Mucosa of descending colon (tissue), 3 donors: ENCODE results near the gene NXNL2. TPM values are rescaled to one million over a fixed set of nuclear protein-coding genes. Genes with fewer than 3 reads are reported as not detected.

Experiments used
- ATAC-seq: fragments of 200-7000 bp; cut with Tn5 transposase; one replicate; pipeline ENCODE4 v1.9.1; 2020; ENCODE audit warnings: mild to moderate bottlenecking, moderate library complexity
- DNase-seq, 3 donors: peaks; one replicate each; pipeline ENCODE4 v3.0.0-alpha.2; 2020
- H3K36me3 ChIP-seq: fragments of 200-600 bp; one replicate; pipeline ENCODE4 v1.8.0; 2021; ENCODE audit warnings: low read depth, mild to moderate bottlenecking
- H3K4me1 ChIP-seq: fragments of 200-600 bp; one replicate; pipeline ENCODE4 v1.8.0; 2021; ENCODE audit warnings: low read depth, mild to moderate bottlenecking
- H3K4me3 ChIP-seq: fragments of 200-600 bp; one replicate; pipeline ENCODE4 v1.8.0; 2021; ENCODE audit warnings: mild to moderate bottlenecking
- H3K9me3 ChIP-seq: fragments of 200-600 bp; one replicate; pipeline ENCODE4 v1.8.0; 2021; ENCODE audit warnings: mild to moderate bottlenecking
- CTCF ChIP-seq: fragments of 200-600 bp; IDR thresholded peaks from one replicate; pipeline ENCODE4 v1.8.0; 2022; ENCODE audit warnings: antibody characterized with exemption, mild to moderate bottlenecking
- intact Hi-C, 2 donors: fragments of 100-400 bp; cut with DNase I in 1 of 2; cut with micrococcal nuclease in 1 of 2; formaldehyde crosslinking; loops; one replicate each; pipeline versions ENCODE4 v1.11.0 to v1.11.1; 2022; cut with DNase I, micrococcal nuclease
- total RNA-seq, 3 donors: library from RNA; stranded (reverse); fragmentation: NEBNext Ultra II Directional in 2 of 3; extraction: Animal tissue kit (Norgen Biotek cat#: 25700) in 2 of 3; gene quantifications; one replicate each; pipeline versions ENCODE4 v1.2.1 to v1.2.4, GENCODE V29; 2021 to 2023
- donor health status: DM: no; HTN: no; CAD: no; lungs with moderate emphysema.
- donor health status: DM: no; HTN: no; CAD: no.
- donor health status: DM: no; HTN: yes; CAD: no.

The NXNL2 gene
- total RNA-seq, 3 donors from 2014 or later = not detected

- no peak for ATAC-seq
- no peak for TF ChIP-seq CTCF
- DNase-seq = no peak
- Histone ChIP-seq H3K36me3 (no peaks in the 10 kb centered on the region), H3K4me1 (no peaks in the 10 kb centered on the region), H3K4me3 (no peak overlapping the region), H3K9me3 (no peaks in the 10 kb centered on the region)
- intact Hi-C loops = no loop called here
Observed at GRCh38 chr9:88574953-88575352, 40.0 kb downstream of the NXNL2 start.

GRCh38 chr9:88577256-88578120, 42.5 kb downstream of the NXNL2 start:
- intact Hi-C loops = no loop called here
- TF ChIP-seq CTCF = no peak
- ATAC-seq = no peak

GRCh38 chr9:88578121-88579049, 43.4 kb downstream of the NXNL2 start:
- no peaks in the 10 kb centered on the region for H3K9me3 ChIP-seq
- intact Hi-C loops = no loop called here
- H3K36me3 ChIP-seq = no peaks in the 10 kb centered on the region
- DNase-seq (peak; percentile 79 to 91 (median 89)), ATAC-seq (peak; percentile 98)
- no peak overlapping the region for H3K4me3 ChIP-seq
- peak; percentile 91 for TF ChIP-seq CTCF
- no peaks in the 10 kb centered on the region for H3K4me1 ChIP-seq

More at GRCh38 chr9:88577256-88578120, 42.5 kb downstream of the NXNL2 start:
- H3K4me3 ChIP-seq = no peak overlapping the region
- no peaks in the 10 kb centered on the region for H3K4me1 ChIP-seq
- H3K9me3 ChIP-seq = no peaks in the 10 kb centered on the region
- no peak for DNase-seq
- no peaks in the 10 kb centered on the region for H3K36me3 ChIP-seq

- ATAC-seq (no peak), DNase-seq (no peak)
- Histone ChIP-seq H3K36me3 (no peaks in the 10 kb centered on the region), H3K9me3 (no peaks in the 10 kb centered on the region), H3K4me1 (no peaks in the 10 kb centered on the region), H3K4me3 (no peak overlapping the region)
- intact Hi-C loops = no loop called here
- TF ChIP-seq CTCF = no peak
Observed at GRCh38 chr9:88579050-88579715, 44.2 kb downstream of the NXNL2 start.

- no peak overlapping the region for H3K4me3 ChIP-seq
- no peaks in the 10 kb centered on the region for H3K9me3 ChIP-seq
- intact Hi-C loops = no loop called here
- DNase-seq (no peak), ATAC-seq (no peak)
- no peak for TF ChIP-seq CTCF
- H3K36me3 ChIP-seq = no peaks in the 10 kb centered on the region
- H3K4me1 ChIP-seq = no peaks in the 10 kb centered on the region
Observed at GRCh38 chr9:88580961-88581360, 46.0 kb downstream of the NXNL2 start.
